ENCODE data around the gene OTUD3. TPM values are rescaled to one million over a fixed set of nuclear protein-coding genes. Genes with fewer than 3 reads are reported as not detected.

The OTUD3 gene
- total RNA-seq, 1 donor from 2014 or later: 6.4 TPM

GRCh38 chr1:19901653-19902052, 19.5 kb downstream of the OTUD3 start:
- H3K36me3 Mint-ChIP-seq (ENCODE audit: low read depth): peaks cover 35% of the 10 kb centered on the region
- DNase-seq (ENCODE audit: low spot score): no peak

GRCh38 chr1:19903621-19904020, 21.4 kb downstream of the OTUD3 start:
- TF ChIP-seq CTCF (IDR thresholded peaks at IDR 0.05): no peak
- Mint-ChIP-seq H3K4me3 (ENCODE audit: unreplicated experiment) (no peak overlapping the region), H3K36me3 (ENCODE audit: low read depth) (peaks cover 48% of the 10 kb centered on the region), H3K27ac (ENCODE audit: unreplicated experiment) (no peak overlapping the region), H3K4me1 (ENCODE audit: low read depth) (no peaks in the 10 kb centered on the region), H3K9me3 (ENCODE audit: low read depth) (no peaks in the 10 kb centered on the region), H3K27me3 (ENCODE audit: low read depth) (no peaks in the 10 kb centered on the region)
- DNase-seq (ENCODE audit: low spot score): no peak

More at GRCh38 chr1:19901653-19902052, 19.5 kb downstream of the OTUD3 start:
- Mint-ChIP-seq H3K4me3 (ENCODE audit: unreplicated experiment) (no peak overlapping the region), H3K27me3 (ENCODE audit: low read depth) (no peaks in the 10 kb centered on the region), H3K9me3 (ENCODE audit: low read depth) (no peaks in the 10 kb centered on the region), H3K27ac (ENCODE audit: unreplicated experiment) (no peak overlapping the region), H3K4me1 (ENCODE audit: low read depth) (no peaks in the 10 kb centered on the region)
- no peak for TF ChIP-seq CTCF (IDR thresholded peaks at IDR 0.05)

GRCh38 chr1:19907456-19907855, 25.3 kb downstream of the OTUD3 start:
- H3K4me1 Mint-ChIP-seq (ENCODE audit: low read depth): no peaks in the 10 kb centered on the region
- H3K36me3 Mint-ChIP-seq (ENCODE audit: low read depth): peaks cover 45% of the 10 kb centered on the region
- H3K9me3 Mint-ChIP-seq (ENCODE audit: low read depth): no peaks in the 10 kb centered on the region
- no peak overlapping the region for H3K27ac Mint-ChIP-seq (ENCODE audit: unreplicated experiment)
- H3K27me3 Mint-ChIP-seq (ENCODE audit: low read depth): no peaks in the 10 kb centered on the region
- no peak for DNase-seq (ENCODE audit: low spot score)
- no peak overlapping the region for H3K4me3 Mint-ChIP-seq (ENCODE audit: unreplicated experiment)
- no peak for TF ChIP-seq CTCF (IDR thresholded peaks at IDR 0.05)

GRCh38 chr1:19909392-19909791, 27.2 kb downstream of the OTUD3 start:
- TF ChIP-seq CTCF (IDR thresholded peaks at IDR 0.05): no peak
- Mint-ChIP-seq H3K27me3 (ENCODE audit: low read depth) (no peaks in the 10 kb centered on the region), H3K4me1 (ENCODE audit: low read depth) (no peaks in the 10 kb centered on the region), H3K9me3 (ENCODE audit: low read depth) (no peaks in the 10 kb centered on the region), H3K27ac (ENCODE audit: unreplicated experiment) (no peak overlapping the region), H3K36me3 (ENCODE audit: low read depth) (peaks cover 46% of the 10 kb centered on the region), H3K4me3 (ENCODE audit: unreplicated experiment) (no peak overlapping the region)
- no peak for DNase-seq (ENCODE audit: low spot score)

GRCh38 chr1:19909971-19910370, 27.8 kb downstream of the OTUD3 start:
- no peaks in the 10 kb centered on the region for H3K4me1 Mint-ChIP-seq (ENCODE audit: low read depth)
- DNase-seq (ENCODE audit: low spot score): no peak
- no peaks in the 10 kb centered on the region for H3K27me3 Mint-ChIP-seq (ENCODE audit: low read depth)
- peaks cover 43% of the 10 kb centered on the region for H3K36me3 Mint-ChIP-seq (ENCODE audit: low read depth)
- no peaks in the 10 kb centered on the region for H3K9me3 Mint-ChIP-seq (ENCODE audit: low read depth)
- no peak for TF ChIP-seq CTCF (IDR thresholded peaks at IDR 0.05)
- H3K27ac Mint-ChIP-seq (ENCODE audit: unreplicated experiment): no peak overlapping the region
- no peak overlapping the region for H3K4me3 Mint-ChIP-seq (ENCODE audit: unreplicated experiment)
